SK-N-SH treated with all-trans-retinoic acid at 6 μM for 48 hours (cell line): ENCODE measurements around the gene CEP78.

ENCODE experiments used
- RARB ChIP-seq: fragments of 250-450 bp; sonication (Bioruptor Pico); IDR thresholded peaks from 2 replicates; pipeline ENCODE4 v1.8.0; 2021; ENCODE audit warnings: mild to moderate bottlenecking, moderate library complexity
- TF ChIP-seq, protein P1 (sequence below): fragments of 250-450 bp; sonication (Bioruptor Pico); IDR thresholded peaks from 2 replicates; pipeline ENCODE4 v1.8.0; 2020; ENCODE audit warnings: mild to moderate bottlenecking, moderate library complexity, borderline replicate concordance

DNA sequence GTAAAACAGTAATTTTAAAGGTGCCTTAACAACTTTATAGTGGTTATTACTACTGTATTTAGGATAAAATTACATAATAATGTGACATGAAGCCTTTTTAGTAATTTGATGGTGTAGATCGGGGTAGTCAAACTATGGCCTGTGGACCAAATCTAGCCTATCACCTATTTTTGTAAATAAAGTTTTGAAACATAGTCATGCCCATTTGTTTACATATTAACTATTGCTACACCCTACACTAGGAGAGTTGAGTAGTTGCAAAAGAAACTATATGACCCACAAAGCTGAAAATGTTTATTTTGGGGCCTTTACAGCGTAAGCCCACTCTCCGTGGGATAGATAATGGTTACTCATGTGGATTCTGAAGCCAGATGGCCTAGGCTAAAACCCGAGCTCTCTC is 6.2 kb downstream of the CEP78 start:
- TF ChIP-seq RARB (CRISPR knock-in tag): no peak
- TF ChIP-seq, protein P1, sequence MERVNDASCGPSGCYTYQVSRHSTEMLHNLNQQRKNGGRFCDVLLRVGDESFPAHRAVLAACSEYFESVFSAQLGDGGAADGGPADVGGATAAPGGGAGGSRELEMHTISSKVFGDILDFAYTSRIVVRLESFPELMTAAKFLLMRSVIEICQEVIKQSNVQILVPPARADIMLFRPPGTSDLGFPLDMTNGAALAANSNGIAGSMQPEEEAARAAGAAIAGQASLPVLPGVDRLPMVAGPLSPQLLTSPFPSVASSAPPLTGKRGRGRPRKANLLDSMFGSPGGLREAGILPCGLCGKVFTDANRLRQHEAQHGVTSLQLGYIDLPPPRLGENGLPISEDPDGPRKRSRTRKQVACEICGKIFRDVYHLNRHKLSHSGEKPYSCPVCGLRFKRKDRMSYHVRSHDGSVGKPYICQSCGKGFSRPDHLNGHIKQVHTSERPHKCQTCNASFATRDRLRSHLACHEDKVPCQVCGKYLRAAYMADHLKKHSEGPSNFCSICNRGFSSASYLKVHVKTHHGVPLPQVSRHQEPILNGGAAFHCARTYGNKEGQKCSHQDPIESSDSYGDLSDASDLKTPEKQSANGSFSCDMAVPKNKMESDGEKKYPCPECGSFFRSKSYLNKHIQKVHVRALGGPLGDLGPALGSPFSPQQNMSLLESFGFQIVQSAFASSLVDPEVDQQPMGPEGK (CRISPR knock-in tag): no peak
